Measurements from ENCODE around the gene DMWD.

DMWD gene

DNA sequence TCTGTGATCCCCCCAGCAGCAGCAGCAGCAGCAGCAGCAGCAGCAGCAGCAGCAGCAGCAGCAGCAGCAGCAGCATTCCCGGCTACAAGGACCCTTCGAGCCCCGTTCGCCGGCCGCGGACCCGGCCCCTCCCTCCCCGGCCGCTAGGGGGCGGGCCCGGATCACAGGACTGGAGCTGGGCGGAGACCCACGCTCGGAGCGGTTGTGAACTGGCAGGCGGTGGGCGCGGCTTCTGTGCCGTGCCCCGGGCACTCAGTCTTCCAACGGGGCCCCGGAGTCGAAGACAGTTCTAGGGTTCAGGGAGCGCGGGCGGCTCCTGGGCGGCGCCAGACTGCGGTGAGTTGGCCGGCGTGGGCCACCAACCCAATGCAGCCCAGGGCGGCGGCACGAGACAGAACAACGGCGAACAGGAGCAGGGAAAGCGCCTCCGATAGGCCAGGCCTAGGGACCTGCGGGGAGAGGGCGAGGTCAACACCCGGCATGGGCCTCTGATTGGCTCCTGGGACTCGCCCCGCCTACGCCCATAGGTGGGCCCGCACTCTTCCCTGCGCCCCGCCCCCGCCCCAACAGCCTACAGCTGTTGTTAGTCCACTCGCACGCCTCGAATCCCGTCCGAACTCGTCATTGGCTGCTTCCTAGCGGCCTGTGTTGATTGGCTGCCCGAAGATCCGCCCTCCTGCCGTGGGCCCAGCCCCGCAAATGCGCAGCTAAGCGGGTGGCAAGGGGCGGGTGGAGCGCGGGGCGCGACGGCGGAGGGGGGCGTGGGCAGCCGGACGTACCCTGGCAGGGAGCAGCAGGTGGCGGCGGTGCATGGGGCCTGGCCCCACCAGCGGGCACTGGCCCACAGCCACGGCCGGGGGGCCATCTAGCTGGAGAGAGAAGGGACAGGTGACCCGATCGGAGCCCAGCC, 22.2 kb downstream of the DMWD start:
- H3K23ac ChIP-seq (ENCODE audit: low read depth, low read length, poor library complexity): peak overlapping the region; percentile 100
- peak overlapping the region; percentile 98 for H3K27ac ChIP-seq (replicated peaks; ENCODE audit: low read length)
- H2AK5ac ChIP-seq (ENCODE audit: low read depth, low read length): peak overlapping the region; percentile 96
- DNase-seq (ENCODE audit: low spot score): peak; percentile 98
- peak overlapping the region; percentile 91 for H2AFZ ChIP-seq (ENCODE audit: low read length)
- peak overlapping the region; percentile 91 for H2BK120ac ChIP-seq (ENCODE audit: low read depth, low read length)
- H3K4me1 ChIP-seq (ENCODE audit: control insufficient read depth in 2 of 2, insufficient read depth in 1 of 2, low read depth in 1 of 2, low read length in 2 of 2): peaks cover 12% of the 10 kb centered on the region in 2 donors
- no CpG with 5 or more reads among the region's 79 CpGs for WGBS, 2 donors (ENCODE audit: extremely low coverage in 2 of 2, insufficient read length in 2 of 2, insufficient replicate concordance in 1 of 2)
- H3K18ac ChIP-seq (ENCODE audit: low read length): peak overlapping the region; percentile 100
- H3K9me3 ChIP-seq (replicated peaks in 1 of 2; ENCODE audit: control insufficient read depth in 2 of 2, insufficient read depth in 1 of 2, low read depth in 1 of 2, low read length in 2 of 2): no peaks in the 10 kb centered on the region
- no peaks in the 10 kb centered on the region for H3K27me3 ChIP-seq (ENCODE audit: control insufficient read depth in 3 of 3, insufficient read depth in 3 of 3, low read depth in 1 of 3, low read length in 3 of 3)
- H3K9ac ChIP-seq (ENCODE audit: low read depth, low read length, poor library complexity): peak overlapping the region; percentile 91
- peak overlapping the region; percentile 82 for H3K14ac ChIP-seq (ENCODE audit: low read length)
- H2BK12ac ChIP-seq (ENCODE audit: low read length): no peak overlapping the region
- H2BK15ac ChIP-seq (ENCODE audit: low read length): peak overlapping the region; percentile 85
- peaks cover 15 to 49% of the 10 kb centered on the region in 2 donors for H3K36me3 ChIP-seq (replicated peaks in 1 of 2; ENCODE audit: control insufficient read depth in 2 of 2, insufficient read depth in 2 of 2, low read length in 2 of 2)
- peak overlapping the region; percentile 48 to 86 for H3K4me3 ChIP-seq (ENCODE audit: low read length in 2 of 2)
- peak overlapping the region; percentile 37 for H3K4ac ChIP-seq (ENCODE audit: low read length)
- no peak overlapping the region for H4K91ac ChIP-seq (ENCODE audit: low read depth, low read length, poor library complexity)
- peak overlapping the region; percentile 94 for H3K4me2 ChIP-seq (ENCODE audit: insufficient read depth, low read length, poor library complexity, severe bottlenecking)
- H4K8ac ChIP-seq (ENCODE audit: low read depth, low read length): no peak overlapping the region
- H2BK5ac ChIP-seq (ENCODE audit: low read length): peak overlapping the region; percentile 97
- H3K79me1 ChIP-seq (ENCODE audit: low read depth, low read length): peaks cover 15% of the 10 kb centered on the region

DNA sequence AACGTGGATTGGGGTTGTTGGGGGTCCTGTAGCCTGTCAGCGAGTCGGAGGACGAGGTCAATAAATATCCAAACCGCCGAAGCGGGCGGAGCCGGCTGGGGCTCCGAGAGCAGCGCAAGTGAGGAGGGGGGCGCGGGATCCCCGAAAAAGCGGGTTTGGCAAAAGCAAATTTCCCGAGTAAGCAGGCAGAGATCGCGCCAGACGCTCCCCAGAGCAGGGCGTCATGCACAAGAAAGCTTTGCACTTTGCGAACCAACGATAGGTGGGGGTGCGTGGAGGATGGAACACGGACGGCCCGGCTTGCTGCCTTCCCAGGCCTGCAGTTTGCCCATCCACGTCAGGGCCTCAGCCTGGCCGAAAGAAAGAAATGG, 22.8 kb downstream of the DMWD start:
- Histone ChIP-seq H2AK5ac (ENCODE audit: low read depth, low read length) (peak overlapping the region; percentile 94), H2BK120ac (ENCODE audit: low read depth, low read length) (peak overlapping the region; percentile 10), H3K9me3 (replicated peaks in 1 of 2; ENCODE audit: control insufficient read depth in 2 of 2, insufficient read depth in 1 of 2, low read depth in 1 of 2, low read length in 2 of 2) (no peaks in the 10 kb centered on the region), H3K79me1 (ENCODE audit: low read depth, low read length) (peaks cover 19% of the 10 kb centered on the region), H3K23ac (ENCODE audit: low read depth, low read length, poor library complexity) (peak overlapping the region; percentile 100), H2AFZ (ENCODE audit: low read length) (peak overlapping the region; percentile 91), H3K4me3 (ENCODE audit: low read length in 2 of 2) (peak overlapping the region; percentile 48 to 86), H2BK5ac (ENCODE audit: low read length) (peak overlapping the region; percentile 97), H3K4me2 (ENCODE audit: insufficient read depth, low read length, poor library complexity, severe bottlenecking) (peak overlapping the region; percentile 89), H2BK15ac (ENCODE audit: low read length) (peak overlapping the region; percentile 40), H2BK12ac (ENCODE audit: low read length) (no peak overlapping the region), H4K8ac (ENCODE audit: low read depth, low read length) (no peak overlapping the region), H3K36me3 (replicated peaks in 1 of 2; ENCODE audit: control insufficient read depth in 2 of 2, insufficient read depth in 2 of 2, low read length in 2 of 2) (peaks cover 15 to 49% of the 10 kb centered on the region in 2 donors), H3K27ac (replicated peaks; ENCODE audit: low read length) (peak overlapping the region; percentile 98), H3K4me1 (ENCODE audit: control insufficient read depth in 2 of 2, insufficient read depth in 1 of 2, low read depth in 1 of 2, low read length in 2 of 2) (peaks cover 18% of the 10 kb centered on the region in 2 donors), H3K18ac (ENCODE audit: low read length) (peak overlapping the region; percentile 98), H3K27me3 (ENCODE audit: control insufficient read depth in 3 of 3, insufficient read depth in 3 of 3, low read depth in 1 of 3, low read length in 3 of 3) (no peaks in the 10 kb centered on the region), H3K4ac (ENCODE audit: low read length) (peak overlapping the region; percentile 19), H4K91ac (ENCODE audit: low read depth, low read length, poor library complexity) (no peak overlapping the region), H3K9ac (ENCODE audit: low read depth, low read length, poor library complexity) (peak overlapping the region; percentile 89), H3K14ac (ENCODE audit: low read length) (no peak overlapping the region)
- WGBS, 2 donors (ENCODE audit: extremely low coverage in 2 of 2, insufficient read length in 2 of 2, insufficient replicate concordance in 1 of 2): no CpG with 5 or more reads among the region's 28 CpGs
- no peak for DNase-seq (ENCODE audit: low spot score)

DNA sequence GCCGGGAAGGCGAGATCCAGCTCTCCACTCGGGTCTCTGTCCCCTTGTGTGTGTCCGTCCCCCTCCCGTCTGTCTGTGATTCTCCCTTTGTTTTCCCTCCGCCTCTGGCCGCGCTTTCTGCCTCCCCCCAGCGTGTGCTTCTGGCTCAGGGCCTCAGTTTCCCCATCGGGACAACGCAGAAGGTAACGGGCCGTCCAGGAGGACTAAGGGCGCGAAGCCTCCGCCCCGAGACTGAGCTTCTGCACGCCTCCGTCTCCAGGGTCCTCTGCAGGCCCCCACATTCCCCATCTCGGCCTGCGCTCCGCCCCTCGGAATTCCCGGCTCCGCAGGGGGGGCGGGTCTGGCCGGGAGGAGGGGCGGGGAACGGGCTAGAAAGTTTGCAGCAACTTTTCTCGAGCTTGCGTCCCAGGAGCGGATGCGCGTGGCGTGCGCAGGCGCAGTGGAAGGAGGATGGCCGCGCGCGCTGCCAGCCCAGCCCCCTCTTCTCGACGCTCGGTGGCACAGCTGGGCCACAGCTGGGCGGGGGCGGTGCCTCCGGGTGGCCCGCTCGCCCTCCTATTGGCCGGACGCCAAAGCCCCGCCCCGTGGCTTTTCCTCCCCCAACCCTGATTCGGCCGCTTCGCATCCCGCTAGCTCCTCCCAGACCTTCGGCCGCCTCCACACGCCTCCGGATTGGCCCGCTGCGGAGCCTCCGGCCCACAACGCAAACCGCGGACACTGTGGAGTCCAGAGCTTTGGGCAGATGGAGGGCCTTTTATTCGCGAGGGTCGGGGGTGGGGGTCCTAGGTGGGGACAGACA, 23.5 kb downstream of the DMWD start, which contains the start of gene SIX5:
Gene SIX5 (minus strand): TSS at position 269 of the 799 bp plus-strand sequence. CDS start 408 bp downstream, outside the sequence.
- H3K36me3 ChIP-seq (replicated peaks in 1 of 2; ENCODE audit: control insufficient read depth in 2 of 2, insufficient read depth in 2 of 2, low read length in 2 of 2): peaks cover 13 to 44% of the 10 kb centered on the region in 2 donors
- H3K27me3 ChIP-seq (ENCODE audit: control insufficient read depth in 3 of 3, insufficient read depth in 3 of 3, low read depth in 1 of 3, low read length in 3 of 3): no peaks in the 10 kb centered on the region
- peak within 1 kb of the TSS; percentile 91 to 97 for H3K4me3 ChIP-seq (ENCODE audit: low read length in 2 of 2)
- H2AK5ac ChIP-seq (ENCODE audit: low read depth, low read length): peak within 1 kb of the TSS; percentile 100
- peak; percentile 99 for DNase-seq (ENCODE audit: low spot score)
- H3K4ac ChIP-seq (ENCODE audit: low read length): peak within 1 kb of the TSS; percentile 76
- peaks cover 21% of the 10 kb centered on the region for H3K79me1 ChIP-seq (ENCODE audit: low read depth, low read length)
- H3K23ac ChIP-seq (ENCODE audit: low read depth, low read length, poor library complexity): peak within 1 kb of the TSS; percentile 100
- peak within 1 kb of the TSS; percentile 100 for H3K27ac ChIP-seq (replicated peaks; ENCODE audit: low read length)
- peak within 1 kb of the TSS; percentile 73 for H2BK120ac ChIP-seq (ENCODE audit: low read depth, low read length)
- no CpG with 5 or more reads among the region's 70 CpGs for WGBS, 2 donors (ENCODE audit: extremely low coverage in 2 of 2, insufficient read length in 2 of 2, insufficient replicate concordance in 1 of 2)
- H3K4me2 ChIP-seq (ENCODE audit: insufficient read depth, low read length, poor library complexity, severe bottlenecking): peak within 1 kb of the TSS; percentile 97
- H3K4me1 ChIP-seq (ENCODE audit: control insufficient read depth in 2 of 2, insufficient read depth in 1 of 2, low read depth in 1 of 2, low read length in 2 of 2): peaks cover 24% of the 10 kb centered on the region in 2 donors
- no peaks in the 10 kb centered on the region for H3K9me3 ChIP-seq (replicated peaks in 1 of 2; ENCODE audit: control insufficient read depth in 2 of 2, insufficient read depth in 1 of 2, low read depth in 1 of 2, low read length in 2 of 2)
- H4K91ac ChIP-seq (ENCODE audit: low read depth, low read length, poor library complexity): peak within 1 kb of the TSS; percentile 95
- peak within 1 kb of the TSS; percentile 100 for H3K9ac ChIP-seq (ENCODE audit: low read depth, low read length, poor library complexity)
- peak within 1 kb of the TSS; percentile 99 for H2BK5ac ChIP-seq (ENCODE audit: low read length)
- H4K8ac ChIP-seq (ENCODE audit: low read depth, low read length): peak within 1 kb of the TSS; percentile 52
- H3K14ac ChIP-seq (ENCODE audit: low read length): peak within 1 kb of the TSS; percentile 99
- peak within 1 kb of the TSS; percentile 92 for H2BK15ac ChIP-seq (ENCODE audit: low read length)
- peak within 1 kb of the TSS; percentile 73 for H2BK12ac ChIP-seq (ENCODE audit: low read length)
- H3K18ac ChIP-seq (ENCODE audit: low read length): peak within 1 kb of the TSS; percentile 100
- H2AFZ ChIP-seq (ENCODE audit: low read length): peak within 1 kb of the TSS; percentile 91

Data from neuronal stem cell (in vitro differentiated cells).